ENCODE measurements around the gene CIROP.

The CIROP gene

DNA sequence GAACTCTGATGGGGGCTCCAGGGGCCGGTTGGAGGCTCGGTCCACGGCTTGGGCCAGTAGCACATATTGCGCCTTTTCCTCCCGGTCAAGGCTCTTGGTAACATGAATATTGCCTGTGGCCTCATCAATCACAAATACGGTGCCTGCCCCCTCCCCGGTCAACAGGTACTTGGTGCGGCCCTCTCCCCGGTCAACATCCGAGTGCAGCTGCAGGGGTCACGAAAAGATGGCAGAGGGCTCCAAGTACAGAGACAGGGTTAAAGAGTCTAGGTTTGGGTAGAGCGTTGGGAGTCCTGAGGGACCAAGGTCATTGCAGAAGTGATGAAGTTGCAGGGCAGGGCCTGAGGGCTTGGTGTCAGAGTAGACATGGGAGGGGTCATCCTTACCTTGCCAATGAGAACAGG is 49.6 kb downstream of the CIROP start:
- no peak for DNase-seq (ENCODE audit: low read depth)

DNA sequence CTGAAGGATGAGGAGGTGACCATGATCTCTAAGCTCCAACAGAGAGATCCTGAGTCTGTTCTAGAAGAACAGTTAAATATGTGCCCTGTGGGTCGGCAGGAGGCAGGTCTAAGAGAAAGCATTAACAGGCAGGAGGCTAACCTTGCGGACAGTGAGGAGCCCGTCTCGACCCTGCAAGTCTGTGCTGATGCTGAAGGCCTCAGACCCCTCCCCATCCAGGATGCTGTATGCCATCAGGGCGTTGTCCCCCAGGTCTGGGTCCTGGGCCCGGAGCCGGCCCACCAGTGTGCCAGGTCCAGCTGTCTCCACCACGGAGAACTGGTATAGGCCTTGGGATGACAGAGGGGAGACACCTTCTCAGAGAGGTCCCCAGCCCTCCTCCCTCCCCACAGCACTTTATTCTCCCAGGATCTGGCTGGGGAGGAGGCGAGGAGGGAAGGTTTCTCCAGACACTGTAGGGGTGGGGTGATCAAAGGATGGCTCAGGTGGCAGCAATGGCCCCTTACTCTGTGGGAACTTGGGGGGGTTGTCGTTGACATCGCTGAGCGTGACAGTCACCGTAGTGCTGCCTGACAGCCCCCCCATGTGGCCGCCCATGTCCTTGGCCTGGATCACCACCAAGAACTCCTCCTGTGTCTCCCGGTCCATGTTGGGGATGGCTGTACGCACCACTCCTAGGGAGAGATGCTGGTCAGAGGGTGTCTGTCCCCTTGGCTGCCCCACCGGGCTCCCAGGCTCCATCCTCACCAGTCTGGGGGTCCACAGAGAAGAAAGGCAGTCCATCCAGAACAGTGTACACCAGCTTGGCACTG is 50.6 kb downstream of the CIROP start:
- DNase-seq (ENCODE audit: low read depth), result no peak
- TF ChIP-seq, protein P1, sequence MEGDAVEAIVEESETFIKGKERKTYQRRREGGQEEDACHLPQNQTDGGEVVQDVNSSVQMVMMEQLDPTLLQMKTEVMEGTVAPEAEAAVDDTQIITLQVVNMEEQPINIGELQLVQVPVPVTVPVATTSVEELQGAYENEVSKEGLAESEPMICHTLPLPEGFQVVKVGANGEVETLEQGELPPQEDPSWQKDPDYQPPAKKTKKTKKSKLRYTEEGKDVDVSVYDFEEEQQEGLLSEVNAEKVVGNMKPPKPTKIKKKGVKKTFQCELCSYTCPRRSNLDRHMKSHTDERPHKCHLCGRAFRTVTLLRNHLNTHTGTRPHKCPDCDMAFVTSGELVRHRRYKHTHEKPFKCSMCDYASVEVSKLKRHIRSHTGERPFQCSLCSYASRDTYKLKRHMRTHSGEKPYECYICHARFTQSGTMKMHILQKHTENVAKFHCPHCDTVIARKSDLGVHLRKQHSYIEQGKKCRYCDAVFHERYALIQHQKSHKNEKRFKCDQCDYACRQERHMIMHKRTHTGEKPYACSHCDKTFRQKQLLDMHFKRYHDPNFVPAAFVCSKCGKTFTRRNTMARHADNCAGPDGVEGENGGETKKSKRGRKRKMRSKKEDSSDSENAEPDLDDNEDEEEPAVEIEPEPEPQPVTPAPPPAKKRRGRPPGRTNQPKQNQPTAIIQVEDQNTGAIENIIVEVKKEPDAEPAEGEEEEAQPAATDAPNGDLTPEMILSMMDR (conservative IDR thresholded peaks at IDR 0.05; ENCODE audit: low read depth, low read length), result peak; percentile 42
- H3K4me3 ChIP-seq (ENCODE audit: low read depth, low read length), result no peak overlapping the region

More for the DNA sequence above, 49.6 kb downstream of the CIROP start:
- TF ChIP-seq, protein P1 (conservative IDR thresholded peaks at IDR 0.05; ENCODE audit: low read depth, low read length), result no peak
- H3K4me3 ChIP-seq (ENCODE audit: low read depth, low read length), result no peak overlapping the region

GRCh38 chr14:23053426-23053825 is 51.4 kb downstream of the CIROP start:
- H3K4me3 ChIP-seq (ENCODE audit: low read depth, low read length), result no peak overlapping the region
- TF ChIP-seq, protein P1 (conservative IDR thresholded peaks at IDR 0.05; ENCODE audit: low read depth, low read length), result no peak
- DNase-seq (ENCODE audit: low read depth), result no peak

- no peak for DNase-seq (ENCODE audit: low read depth)
- TF ChIP-seq, protein P1 (conservative IDR thresholded peaks at IDR 0.05; ENCODE audit: low read depth, low read length), result no peak
Observed at GRCh38 chr14:23052671-23053070, 52.1 kb downstream of the CIROP start.

DNA sequence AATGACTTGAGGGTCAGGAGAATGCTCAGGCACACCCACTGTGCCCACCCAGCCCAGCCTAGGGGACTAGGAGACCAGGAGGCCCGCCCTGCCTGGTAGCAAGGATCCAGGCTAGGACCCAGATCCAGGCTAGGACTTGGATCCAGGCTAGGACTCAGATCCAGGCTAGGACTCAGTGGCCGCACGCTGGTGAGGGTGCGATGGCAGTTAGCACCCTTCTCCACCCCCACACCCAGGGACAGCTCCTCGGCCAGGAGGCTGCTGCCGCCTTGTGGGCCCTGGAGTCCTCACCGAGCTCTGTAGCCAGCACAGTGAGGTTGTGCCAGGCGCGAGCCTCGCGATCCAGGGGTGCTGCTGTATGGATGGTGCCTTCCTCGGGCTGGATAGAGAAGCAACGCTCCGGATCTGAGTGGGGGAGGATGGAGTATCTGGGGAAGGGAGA is 52.6 kb downstream of the CIROP start:
- no peak for DNase-seq (ENCODE audit: low read depth)
- TF ChIP-seq, protein P1 (conservative IDR thresholded peaks at IDR 0.05; ENCODE audit: low read depth, low read length), result peak; percentile 45
- no peak overlapping the region for H3K4me3 ChIP-seq (ENCODE audit: low read depth, low read length)

More at GRCh38 chr14:23052671-23053070, 52.1 kb downstream of the CIROP start:
- no peak overlapping the region for H3K4me3 ChIP-seq (ENCODE audit: low read depth, low read length)

DNA sequence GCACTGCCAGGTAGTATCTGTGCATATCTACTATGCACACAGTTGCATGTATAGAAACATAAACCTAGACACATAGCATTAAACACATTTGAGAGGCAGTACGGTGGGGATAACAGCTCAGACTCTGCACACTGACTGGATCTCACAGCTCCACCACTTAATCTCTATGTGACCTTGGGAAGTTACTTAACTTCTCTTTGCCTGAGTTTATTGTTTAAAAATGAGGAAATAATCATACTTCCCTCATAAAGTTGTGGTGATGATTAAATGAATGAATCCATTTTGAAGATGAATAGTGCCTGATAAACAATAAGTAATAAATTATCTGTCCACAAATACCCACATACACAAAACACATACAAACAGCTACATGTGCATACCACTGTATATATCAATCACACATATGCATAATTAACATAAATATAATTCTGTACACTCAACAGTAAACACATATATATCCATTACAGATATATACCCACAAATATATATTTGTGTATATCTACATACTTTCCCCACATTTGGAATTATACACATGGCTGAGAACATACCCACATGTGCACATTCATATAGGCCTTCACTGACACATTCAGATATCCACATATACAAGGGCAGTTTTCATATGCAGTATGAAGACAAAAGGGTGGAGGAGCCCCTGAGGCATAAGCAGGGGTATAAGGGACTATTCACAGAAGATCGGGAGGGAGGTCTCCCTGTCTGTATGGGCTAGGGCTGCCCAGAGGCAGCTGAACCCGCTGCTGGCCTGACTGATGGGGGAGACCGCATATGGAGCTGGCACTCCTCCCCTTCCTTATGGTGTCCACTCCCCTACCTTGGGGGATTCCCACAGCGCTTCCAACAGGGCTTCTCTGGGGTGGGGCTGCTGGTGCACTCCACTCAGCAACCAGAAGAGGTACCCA is 53.4 kb downstream of the CIROP start:
- no peak for DNase-seq (ENCODE audit: low read depth)
- H3K4me3 ChIP-seq (ENCODE audit: low read depth, low read length), result no peak overlapping the region
- TF ChIP-seq, protein P1 (conservative IDR thresholded peaks at IDR 0.05; ENCODE audit: low read depth, low read length), result no peak

All from choroid plexus epithelial cell (primary cell).